ENCODE results near the gene MST1R.

GRCh38 chr3:49900491-49901153 is 3.1 kb downstream of the MST1R start:
- TF ChIP-seq CTCF (IDR thresholded peaks at IDR 0.05): no peak
- no peak for TF ChIP-seq POLR2A (IDR thresholded peaks at IDR 0.05)

All from right lobe of liver (tissue), 4 donors.